ENCODE results near the gene ALX3.

GRCh38 chr1:110040548-110040947 is 29.9 kb downstream of the ALX3 start:
- TF ChIP-seq, protein P1, sequence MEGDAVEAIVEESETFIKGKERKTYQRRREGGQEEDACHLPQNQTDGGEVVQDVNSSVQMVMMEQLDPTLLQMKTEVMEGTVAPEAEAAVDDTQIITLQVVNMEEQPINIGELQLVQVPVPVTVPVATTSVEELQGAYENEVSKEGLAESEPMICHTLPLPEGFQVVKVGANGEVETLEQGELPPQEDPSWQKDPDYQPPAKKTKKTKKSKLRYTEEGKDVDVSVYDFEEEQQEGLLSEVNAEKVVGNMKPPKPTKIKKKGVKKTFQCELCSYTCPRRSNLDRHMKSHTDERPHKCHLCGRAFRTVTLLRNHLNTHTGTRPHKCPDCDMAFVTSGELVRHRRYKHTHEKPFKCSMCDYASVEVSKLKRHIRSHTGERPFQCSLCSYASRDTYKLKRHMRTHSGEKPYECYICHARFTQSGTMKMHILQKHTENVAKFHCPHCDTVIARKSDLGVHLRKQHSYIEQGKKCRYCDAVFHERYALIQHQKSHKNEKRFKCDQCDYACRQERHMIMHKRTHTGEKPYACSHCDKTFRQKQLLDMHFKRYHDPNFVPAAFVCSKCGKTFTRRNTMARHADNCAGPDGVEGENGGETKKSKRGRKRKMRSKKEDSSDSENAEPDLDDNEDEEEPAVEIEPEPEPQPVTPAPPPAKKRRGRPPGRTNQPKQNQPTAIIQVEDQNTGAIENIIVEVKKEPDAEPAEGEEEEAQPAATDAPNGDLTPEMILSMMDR (IDR thresholded peaks at IDR 0.05) = no peak
- TF ChIP-seq NR2C2 (CRISPR knock-in tag; IDR thresholded peaks at IDR 0.05) (no peak), HMGXB4 (CRISPR knock-in tag; IDR thresholded peaks at IDR 0.05) (no peak), NR3C1 (CRISPR knock-in tag; conservative IDR thresholded peaks at IDR 0.05; ENCODE audit: low read depth) (no peak)
- TF ChIP-seq, protein P2, sequence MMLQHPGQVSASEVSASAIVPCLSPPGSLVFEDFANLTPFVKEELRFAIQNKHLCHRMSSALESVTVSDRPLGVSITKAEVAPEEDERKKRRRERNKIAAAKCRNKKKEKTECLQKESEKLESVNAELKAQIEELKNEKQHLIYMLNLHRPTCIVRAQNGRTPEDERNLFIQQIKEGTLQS (CRISPR knock-in tag; conservative IDR thresholded peaks at IDR 0.05) = no peak
- TF ChIP-seq, protein P3, sequence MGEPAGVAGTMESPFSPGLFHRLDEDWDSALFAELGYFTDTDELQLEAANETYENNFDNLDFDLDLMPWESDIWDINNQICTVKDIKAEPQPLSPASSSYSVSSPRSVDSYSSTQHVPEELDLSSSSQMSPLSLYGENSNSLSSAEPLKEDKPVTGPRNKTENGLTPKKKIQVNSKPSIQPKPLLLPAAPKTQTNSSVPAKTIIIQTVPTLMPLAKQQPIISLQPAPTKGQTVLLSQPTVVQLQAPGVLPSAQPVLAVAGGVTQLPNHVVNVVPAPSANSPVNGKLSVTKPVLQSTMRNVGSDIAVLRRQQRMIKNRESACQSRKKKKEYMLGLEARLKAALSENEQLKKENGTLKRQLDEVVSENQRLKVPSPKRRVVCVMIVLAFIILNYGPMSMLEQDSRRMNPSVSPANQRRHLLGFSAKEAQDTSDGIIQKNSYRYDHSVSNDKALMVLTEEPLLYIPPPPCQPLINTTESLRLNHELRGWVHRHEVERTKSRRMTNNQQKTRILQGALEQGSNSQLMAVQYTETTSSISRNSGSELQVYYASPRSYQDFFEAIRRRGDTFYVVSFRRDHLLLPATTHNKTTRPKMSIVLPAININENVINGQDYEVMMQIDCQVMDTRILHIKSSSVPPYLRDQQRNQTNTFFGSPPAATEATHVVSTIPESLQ (CRISPR knock-in tag; IDR thresholded peaks at IDR 0.05) = no peak
- TF ChIP-seq, protein P4, sequence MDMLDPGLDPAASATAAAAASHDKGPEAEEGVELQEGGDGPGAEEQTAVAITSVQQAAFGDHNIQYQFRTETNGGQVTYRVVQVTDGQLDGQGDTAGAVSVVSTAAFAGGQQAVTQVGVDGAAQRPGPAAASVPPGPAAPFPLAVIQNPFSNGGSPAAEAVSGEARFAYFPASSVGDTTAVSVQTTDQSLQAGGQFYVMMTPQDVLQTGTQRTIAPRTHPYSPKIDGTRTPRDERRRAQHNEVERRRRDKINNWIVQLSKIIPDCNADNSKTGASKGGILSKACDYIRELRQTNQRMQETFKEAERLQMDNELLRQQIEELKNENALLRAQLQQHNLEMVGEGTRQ (CRISPR knock-in tag; IDR thresholded peaks at IDR 0.05) = no peak

Data from WTC11 (cell line).